Stomach (tissue), 4 donors: Measurements from ENCODE around the gene VTI1A.

ENCODE experiments used
- CTCF ChIP-seq, 7 experiments: fragments of 450-650 bp in 4 of 7; fragments of 200-600 bp in 3 of 7; sonication (generic) in 3 of 7; IDR thresholded peaks; one replicate each; pipeline ENCODE4 v1.5.1; 2016 to 2019; ENCODE audit warnings: antibody characterized with exemption in 7 of 7, control low read depth in 2 of 7, mild to moderate bottlenecking in 1 of 7
- EP300 ChIP-seq: sonication (generic); formaldehyde crosslinking; IDR thresholded peaks from one replicate; pipeline ENCODE4 v1.6.1; 2017; ENCODE audit warnings: antibody characterized with exemption
- POLR2A ChIP-seq, 4 donors: fragments of 450-650 bp; IDR thresholded peaks; one replicate each; pipeline ENCODE4 v1.6.1; 2016; ENCODE audit warnings: antibody characterized with exemption in 4 of 4, control low read depth in 2 of 4, mild to moderate bottlenecking in 1 of 4, moderate library complexity in 1 of 4
- POLR2AphosphoS5 ChIP-seq, 3 donors: sonication (generic); formaldehyde crosslinking; IDR thresholded peaks; one replicate each; pipeline ENCODE4 v1.6.1; 2016; ENCODE audit warnings: antibody characterized with exemption in 3 of 3

- TF ChIP-seq POLR2A (IDR thresholded peaks at IDR 0.05) (no peak), CTCF (IDR thresholded peaks at IDR 0.05) (no peak), EP300 (no peak), POLR2AphosphoS5 (IDR thresholded peaks at IDR 0.05) (no peak)
These were observed 138.9 kb downstream of the VTI1A start for GRCh38 chr10:112585960-112586359.
